WTC11 (cell line): Measurements from ENCODE around the gene CKAP2L. TPM values are rescaled to one million over a fixed set of nuclear protein-coding genes. Genes with fewer than 3 reads are reported as not detected.

Source experiments
- ATAC-seq: fragments of 200-7000 bp; cut with Tn5 transposase; 2 replicates; pipeline ENCODE4 v1.10.0; 2021; ENCODE audit warnings: mild to moderate bottlenecking, moderate library complexity
- CTCF ChIA-PET: fragments of 300-600 bp; sonication (Branson Sonifier 250); formaldehyde crosslinking; loops from one replicate; lab custom pipeline; 2021; ENCODE audit warnings: antibody characterized with exemption; lab: Charles Lee
- POLR2A ChIA-PET: fragments of 350-600 bp; sonication (Branson Sonifier 250); formaldehyde crosslinking; loops from one replicate; lab custom pipeline; 2021; ENCODE audit warnings: antibody characterized with exemption; lab: Charles Lee
- DNase-seq: peaks from one replicate; pipeline ENCODE4 v3.0.0; 2021; ENCODE audit warnings: low spot score
- H3K27ac Mint-ChIP-seq: 2 replicates; pipeline ENCODE4 v1.8.0; 2021; ENCODE audit warnings: mixed read lengths
- H3K27me3 Mint-ChIP-seq: 2 replicates; pipeline ENCODE4 v1.8.0; 2021; ENCODE audit warnings: low read depth, mild to moderate bottlenecking, moderate library complexity, mixed read lengths
- H3K36me3 Mint-ChIP-seq: 2 replicates; pipeline ENCODE4 v1.8.0; 2021; ENCODE audit warnings: mixed read lengths
- H3K4me1 Mint-ChIP-seq: 2 replicates; pipeline ENCODE4 v1.8.0; 2022; ENCODE audit warnings: mixed read lengths
- H3K4me3 Mint-ChIP-seq: 2 replicates; pipeline ENCODE4 v1.8.0; 2021; ENCODE audit warnings: mild to moderate bottlenecking, moderate library complexity, mixed read lengths
- H3K9me3 Mint-ChIP-seq: 2 replicates; pipeline ENCODE4 v1.8.0; 2021; ENCODE audit warnings: mixed read lengths
- ATF1 ChIP-seq: sonication (generic); formaldehyde crosslinking; IDR thresholded peaks from 2 replicates; pipeline ENCODE4 v1.8.1; 2023; ENCODE audit warnings: mild to moderate bottlenecking, moderate library complexity, missing genetic modification reagents
- FOXK1 ChIP-seq: sonication (generic); formaldehyde crosslinking; IDR thresholded peaks from 2 replicates; pipeline ENCODE4 v1.8.0; 2022; ENCODE audit warnings: mild to moderate bottlenecking, moderate library complexity, missing genetic modification reagents
- FOXP1 ChIP-seq: sonication (generic); formaldehyde crosslinking; IDR thresholded peaks from 2 replicates; pipeline ENCODE4 v1.8.0; 2022; ENCODE audit warnings: missing genetic modification reagents, mild to moderate bottlenecking, moderate library complexity, borderline replicate concordance
- JUN ChIP-seq: sonication (generic); formaldehyde crosslinking; IDR thresholded peaks from 2 replicates; pipeline ENCODE4 v1.8.0; 2023; ENCODE audit warnings: mild to moderate bottlenecking, missing genetic modification reagents
- KAT7 ChIP-seq: sonication (generic); formaldehyde crosslinking; IDR thresholded peaks from 2 replicates; pipeline ENCODE4 v1.8.1; 2023; ENCODE audit warnings: missing genetic modification reagents, mild to moderate bottlenecking, borderline replicate concordance
- MXD4 ChIP-seq: fragments of 250-450 bp; sonication (Bioruptor Pico); IDR thresholded peaks from 2 replicates; pipeline ENCODE4 v1.8.0; 2021; ENCODE audit warnings: mild to moderate bottlenecking, moderate library complexity, borderline replicate concordance
- NFYB ChIP-seq: sonication (generic); formaldehyde crosslinking; conservative IDR thresholded peaks from 2 replicates; pipeline ENCODE4 v1.8.0; 2022; ENCODE audit warnings: low read depth, missing genetic modification reagents
- OVOL2 ChIP-seq: fragments of 250-450 bp; sonication (Bioruptor Pico); IDR thresholded peaks from 2 replicates; pipeline ENCODE4 v1.9.0; 2021; ENCODE audit warnings: mild to moderate bottlenecking, borderline replicate concordance
- PRDM15 ChIP-seq: sonication (generic); formaldehyde crosslinking; IDR thresholded peaks from 2 replicates; pipeline ENCODE4 v1.8.0; 2022; ENCODE audit warnings: missing genetic modification reagents
- RORB ChIP-seq: fragments of 250-450 bp; sonication (Bioruptor Pico); IDR thresholded peaks from 2 replicates; pipeline ENCODE4 v1.9.0; 2021; ENCODE audit warnings: mild to moderate bottlenecking
- SOX15 ChIP-seq: fragments of 250-450 bp; sonication (Bioruptor Pico); IDR thresholded peaks from 2 replicates; pipeline ENCODE4 v1.9.0; 2021; ENCODE audit warnings: mild to moderate bottlenecking
- SP1 ChIP-seq: sonication (generic); formaldehyde crosslinking; conservative IDR thresholded peaks from 2 replicates; pipeline ENCODE4 v1.8.1; 2022; ENCODE audit warnings: missing genetic modification reagents
- TEAD1 ChIP-seq: sonication (generic); formaldehyde crosslinking; IDR thresholded peaks from 2 replicates; pipeline ENCODE4 v1.8.0; 2022; ENCODE audit warnings: mild to moderate bottlenecking, missing genetic modification reagents
- ZBTB43 ChIP-seq: sonication (generic); formaldehyde crosslinking; IDR thresholded peaks from 2 replicates; pipeline ENCODE4 v1.8.1; 2023; ENCODE audit warnings: mild to moderate bottlenecking, missing genetic modification reagents
- ZNF317 ChIP-seq: sonication (generic); formaldehyde crosslinking; IDR thresholded peaks from 2 replicates; pipeline ENCODE4 v1.8.1; 2023; ENCODE audit warnings: low read depth, mild to moderate bottlenecking, moderate library complexity, missing genetic modification reagents, borderline replicate concordance
- total RNA-seq: library from RNA; stranded (reverse); gene quantifications from 3 replicates; pipeline ENCODE4 v1.2.3, GENCODE V29; 2021
- TF ChIP-seq, protein P1 (sequence below): sonication (generic); formaldehyde crosslinking; IDR thresholded peaks from 2 replicates; pipeline ENCODE4 v1.8.1; 2022; ENCODE audit warnings: low read depth, mild to moderate bottlenecking, moderate library complexity, missing genetic modification reagents, borderline replicate concordance
- TF ChIP-seq, protein P2 (sequence below): sonication (generic); formaldehyde crosslinking; IDR thresholded peaks from 2 replicates; pipeline ENCODE4 v1.8.1; 2023; ENCODE audit warnings: mild to moderate bottlenecking, missing genetic modification reagents
- TF ChIP-seq, protein P3 (sequence below): sonication (generic); formaldehyde crosslinking; conservative IDR thresholded peaks from 2 replicates; pipeline ENCODE4 v1.8.1; 2022; ENCODE audit warnings: mild to moderate bottlenecking, missing genetic modification reagents
- TF ChIP-seq, protein P4 (sequence below): sonication (generic); formaldehyde crosslinking; IDR thresholded peaks from 2 replicates; pipeline ENCODE4 v1.8.0; 2022; ENCODE audit warnings: mild to moderate bottlenecking, missing genetic modification reagents
- TF ChIP-seq, protein P5 (sequence below): fragments of 250-450 bp; sonication (Bioruptor Pico); IDR thresholded peaks from 2 replicates; pipeline ENCODE4 v1.9.0; 2021; ENCODE audit warnings: moderate library complexity, mild to moderate bottlenecking, inconsistent platforms, borderline replicate concordance

CKAP2L gene
- total RNA-seq, 1 experiment from 2014 or later: 25.6 TPM

- TF ChIP-seq, protein P1, sequence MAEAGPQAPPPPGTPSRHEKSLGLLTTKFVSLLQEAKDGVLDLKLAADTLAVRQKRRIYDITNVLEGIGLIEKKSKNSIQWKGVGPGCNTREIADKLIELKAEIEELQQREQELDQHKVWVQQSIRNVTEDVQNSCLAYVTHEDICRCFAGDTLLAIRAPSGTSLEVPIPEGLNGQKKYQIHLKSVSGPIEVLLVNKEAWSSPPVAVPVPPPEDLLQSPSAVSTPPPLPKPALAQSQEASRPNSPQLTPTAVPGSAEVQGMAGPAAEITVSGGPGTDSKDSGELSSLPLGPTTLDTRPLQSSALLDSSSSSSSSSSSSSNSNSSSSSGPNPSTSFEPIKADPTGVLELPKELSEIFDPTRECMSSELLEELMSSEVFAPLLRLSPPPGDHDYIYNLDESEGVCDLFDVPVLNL (CRISPR knock-in tag): no peak
- TF ChIP-seq KAT7 (no peak), ATF1 (CRISPR knock-in tag) (no peak), FOXP1 (CRISPR knock-in tag) (no peak), TEAD1 (CRISPR knock-in tag) (no peak), MXD4 (CRISPR knock-in tag) (no peak)
- TF ChIP-seq, protein P2, sequence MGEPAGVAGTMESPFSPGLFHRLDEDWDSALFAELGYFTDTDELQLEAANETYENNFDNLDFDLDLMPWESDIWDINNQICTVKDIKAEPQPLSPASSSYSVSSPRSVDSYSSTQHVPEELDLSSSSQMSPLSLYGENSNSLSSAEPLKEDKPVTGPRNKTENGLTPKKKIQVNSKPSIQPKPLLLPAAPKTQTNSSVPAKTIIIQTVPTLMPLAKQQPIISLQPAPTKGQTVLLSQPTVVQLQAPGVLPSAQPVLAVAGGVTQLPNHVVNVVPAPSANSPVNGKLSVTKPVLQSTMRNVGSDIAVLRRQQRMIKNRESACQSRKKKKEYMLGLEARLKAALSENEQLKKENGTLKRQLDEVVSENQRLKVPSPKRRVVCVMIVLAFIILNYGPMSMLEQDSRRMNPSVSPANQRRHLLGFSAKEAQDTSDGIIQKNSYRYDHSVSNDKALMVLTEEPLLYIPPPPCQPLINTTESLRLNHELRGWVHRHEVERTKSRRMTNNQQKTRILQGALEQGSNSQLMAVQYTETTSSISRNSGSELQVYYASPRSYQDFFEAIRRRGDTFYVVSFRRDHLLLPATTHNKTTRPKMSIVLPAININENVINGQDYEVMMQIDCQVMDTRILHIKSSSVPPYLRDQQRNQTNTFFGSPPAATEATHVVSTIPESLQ (CRISPR knock-in tag): no peak
- TF ChIP-seq, protein P3, sequence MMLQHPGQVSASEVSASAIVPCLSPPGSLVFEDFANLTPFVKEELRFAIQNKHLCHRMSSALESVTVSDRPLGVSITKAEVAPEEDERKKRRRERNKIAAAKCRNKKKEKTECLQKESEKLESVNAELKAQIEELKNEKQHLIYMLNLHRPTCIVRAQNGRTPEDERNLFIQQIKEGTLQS (CRISPR knock-in tag): no peak
- TF ChIP-seq, protein P4, sequence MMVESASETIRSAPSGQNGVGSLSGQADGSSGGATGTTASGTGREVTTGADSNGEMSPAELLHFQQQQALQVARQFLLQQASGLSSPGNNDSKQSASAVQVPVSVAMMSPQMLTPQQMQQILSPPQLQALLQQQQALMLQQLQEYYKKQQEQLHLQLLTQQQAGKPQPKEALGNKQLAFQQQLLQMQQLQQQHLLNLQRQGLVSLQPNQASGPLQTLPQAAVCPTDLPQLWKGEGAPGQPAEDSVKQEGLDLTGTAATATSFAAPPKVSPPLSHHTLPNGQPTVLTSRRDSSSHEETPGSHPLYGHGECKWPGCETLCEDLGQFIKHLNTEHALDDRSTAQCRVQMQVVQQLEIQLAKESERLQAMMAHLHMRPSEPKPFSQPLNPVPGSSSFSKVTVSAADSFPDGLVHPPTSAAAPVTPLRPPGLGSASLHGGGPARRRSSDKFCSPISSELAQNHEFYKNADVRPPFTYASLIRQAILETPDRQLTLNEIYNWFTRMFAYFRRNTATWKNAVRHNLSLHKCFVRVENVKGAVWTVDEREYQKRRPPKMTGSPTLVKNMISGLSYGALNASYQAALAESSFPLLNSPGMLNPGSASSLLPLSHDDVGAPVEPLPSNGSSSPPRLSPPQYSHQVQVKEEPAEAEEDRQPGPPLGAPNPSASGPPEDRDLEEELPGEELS (CRISPR knock-in tag): no peak
Measured at GRCh38 chr2:112787729-112788393, 23.5 kb upstream of the CKAP2L start (continued).

- Mint-ChIP-seq H3K27ac (no peak overlapping the region), H3K27me3 (no peaks in the 10 kb centered on the region; the same call in 1 of the 2 replicates), H3K4me1 (peaks cover 51% of the 10 kb centered on the region), H3K36me3 (peaks cover 3% of the 10 kb centered on the region), H3K4me3 (no peak overlapping the region)
- ChIA-PET POLR2A (no interaction called here), CTCF (no interaction called here)
- no peak for DNase-seq
- no peak for TF ChIP-seq NFYB
- no peak for TF ChIP-seq SOX15 (CRISPR knock-in tag)
- no peak for TF ChIP-seq RORB (CRISPR knock-in tag)
- TF ChIP-seq OVOL2: no peak
- TF ChIP-seq, all 79 proteins: peak for 0
- peaks cover 4% of the 10 kb centered on the region for H3K9me3 Mint-ChIP-seq
- no peak for ATAC-seq
Measured at GRCh38 chr2:112787294-112787693, 22.9 kb upstream of the CKAP2L start.

GRCh38 chr2:112784199-112785189 lies 20.1 kb upstream of the CKAP2L start, which contains the start of gene IL1A:
Gene IL1A (minus strand): TSS chr2:112784493. CDS start chr2:112783770, 723 bp downstream.
- no peaks in the 10 kb centered on the region for H3K9me3 Mint-ChIP-seq
- ChIA-PET POLR2A (no interaction called here), CTCF (interaction anchor here (0.6 to 2.4 kb wide), 4 partner anchors 35 to 296 kb away, joined by 3 to 6 read pairs (median 4); no protein-coding TSS in a partner anchor)
- H3K27me3 Mint-ChIP-seq: no peaks in the 10 kb centered on the region
- no peaks in the 10 kb centered on the region for H3K36me3 Mint-ChIP-seq
- ATAC-seq (peak; percentile 94), DNase-seq (peak; percentile 18)
- peaks cover 29% of the 10 kb centered on the region for H3K4me1 Mint-ChIP-seq
- H3K4me3 Mint-ChIP-seq: peak within 1 kb of the TSS; percentile 43
- peak within 1 kb of the TSS; percentile 24; the same call in 1 of the 2 replicates for H3K27ac Mint-ChIP-seq
- TF ChIP-seq MXD4 (CRISPR knock-in tag) (no peak), JUN (CRISPR knock-in tag) (no peak), ZBTB43 (CRISPR knock-in tag) (no peak), SP1 (CRISPR knock-in tag) (no peak), FOXK1 (CRISPR knock-in tag) (no peak), PRDM15 (CRISPR knock-in tag) (no peak), ZNF317 (CRISPR knock-in tag) (no peak)
- TF ChIP-seq, protein P5, sequence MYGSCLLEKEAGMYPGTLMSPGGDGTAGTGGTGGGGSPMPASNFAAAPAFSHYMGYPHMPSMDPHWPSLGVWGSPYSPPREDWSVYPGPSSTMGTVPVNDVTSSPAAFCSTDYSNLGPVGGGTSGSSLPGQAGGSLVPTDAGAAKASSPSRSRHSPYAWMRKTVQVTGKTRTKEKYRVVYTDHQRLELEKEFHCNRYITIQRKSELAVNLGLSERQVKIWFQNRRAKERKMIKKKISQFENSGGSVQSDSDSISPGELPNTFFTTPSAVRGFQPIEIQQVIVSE (CRISPR knock-in tag): no peak
